T47D (cell line): ENCODE data around the gene TMIE.

Experiments
- DNase-seq, 2 experiments: peaks; one replicate each; pipeline versions ENCODE4 v3.0.0 to v3.0.0-alpha.2; 2011 to 2012; ENCODE audit warnings: low read depth in 1 of 2, low spot score in 1 of 2
- JUND ChIP-seq: IDR thresholded peaks from 2 replicates; pipeline ENCODE4 v1.6.1; 2012; ENCODE audit warnings: low read depth
- in situ Hi-C: cut with HindIII; loops from 2 replicates; pipeline ENCODE4 v1.10.0; 2016; ENCODE audit warnings: low sequenced_read_pairs, low pct_unique_long_range_greater_than_20kb

Gene TMIE

DNA sequence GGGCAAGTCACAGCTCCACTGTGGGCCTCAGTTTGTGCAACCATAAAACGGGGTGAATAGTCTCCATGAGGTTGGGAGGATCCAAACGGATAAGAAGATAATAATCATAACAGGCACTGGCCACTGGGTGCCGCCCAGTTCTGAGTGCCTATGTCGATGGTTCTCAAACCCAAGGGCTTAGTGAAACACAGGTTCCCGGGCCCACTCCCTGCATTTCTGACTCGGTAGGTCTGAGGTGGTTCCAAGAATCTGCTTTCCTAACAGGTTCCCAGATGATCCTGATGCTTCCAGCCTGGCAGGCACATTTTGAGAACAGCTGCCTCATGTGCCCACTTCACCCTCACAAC lies 28.9 kb upstream of the TMIE start:
- TF ChIP-seq JUND, result no peak
- in situ Hi-C loops, result no loop called here
- no peak for DNase-seq

DNA sequence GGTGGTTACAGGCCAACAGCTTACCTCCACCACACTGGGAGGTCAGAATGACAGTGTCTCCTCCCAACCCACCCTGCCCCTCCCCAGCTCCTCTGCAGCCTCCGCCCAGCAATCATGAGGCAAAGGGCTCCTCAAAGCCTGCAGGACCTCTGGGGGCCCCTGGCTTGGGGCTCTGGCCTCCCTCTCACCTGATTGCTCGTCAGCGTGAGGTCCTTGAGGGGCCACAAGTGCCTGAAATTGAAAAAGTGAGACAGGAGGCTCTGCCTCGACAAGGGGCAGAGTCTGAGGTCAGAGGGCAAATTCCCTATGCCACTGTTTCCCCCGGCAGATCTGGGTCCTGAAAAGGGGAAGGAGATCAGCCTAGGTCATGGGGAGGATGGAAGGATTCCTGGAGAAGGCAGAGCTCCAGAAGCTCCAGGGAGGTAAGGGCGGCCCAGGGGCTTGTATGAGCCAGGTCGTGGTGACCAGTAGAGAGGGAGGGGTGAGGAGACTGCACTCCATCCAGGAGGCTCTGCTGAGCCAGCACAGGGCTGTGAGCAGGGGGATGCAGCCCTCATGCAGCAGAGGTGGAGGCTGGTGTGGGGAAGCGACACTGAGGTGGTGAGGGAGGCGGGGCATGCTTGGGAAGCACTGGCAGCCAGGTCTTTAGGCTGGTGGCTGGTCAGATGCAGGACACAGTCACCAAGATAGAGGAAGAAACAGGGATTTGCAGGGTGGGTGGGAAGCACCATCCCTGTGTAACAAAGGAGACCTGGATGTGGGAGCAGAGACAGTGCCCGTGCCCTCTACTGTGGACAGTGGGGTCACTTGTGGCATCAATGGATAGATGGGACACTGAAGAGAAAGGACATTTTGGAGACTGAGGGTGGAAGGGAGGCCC lies 27.8 kb upstream of the TMIE start:
- in situ Hi-C loops, result no loop called here
- no peak for TF ChIP-seq JUND
- DNase-seq, result no peak

DNA sequence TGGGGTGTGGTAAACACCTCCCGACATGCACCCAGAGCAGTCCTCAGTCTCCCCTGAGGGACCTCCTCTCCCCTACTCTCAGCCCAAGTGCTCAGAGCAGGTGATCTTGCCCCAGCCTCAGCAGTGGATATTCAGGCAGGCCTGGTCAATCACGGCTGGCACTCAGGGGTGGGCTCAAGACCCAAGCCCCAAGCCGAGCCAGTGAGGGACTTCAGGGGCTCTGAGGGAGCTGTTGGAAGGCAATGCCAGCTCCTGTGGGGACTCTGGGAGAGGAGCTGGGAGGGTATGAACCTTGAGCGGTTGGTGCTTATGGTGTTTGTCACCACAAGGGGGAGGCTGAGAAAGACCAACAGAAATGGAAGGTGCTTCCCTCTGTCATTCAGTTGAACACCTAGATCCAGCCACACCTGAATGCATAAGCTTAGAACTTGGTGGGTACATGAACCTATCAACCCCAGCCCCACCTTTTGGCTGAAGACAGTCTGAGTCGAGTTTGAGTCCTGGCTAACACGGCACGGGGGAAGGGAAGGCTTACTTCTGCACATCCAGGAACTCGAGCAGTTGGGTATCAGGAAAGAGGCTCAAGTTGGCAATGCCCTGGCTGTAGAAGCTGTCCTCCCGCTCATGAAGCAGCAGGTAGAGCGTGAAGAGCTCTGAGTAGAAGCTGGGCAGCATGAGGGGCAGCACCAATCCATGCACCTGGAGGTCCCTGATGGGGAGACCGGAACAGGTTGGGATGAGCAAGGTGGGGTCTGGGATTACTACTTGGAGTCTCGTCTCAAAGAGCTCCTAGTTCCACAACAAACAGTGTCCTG lies 27.0 kb upstream of the TMIE start:
- no peak for TF ChIP-seq JUND
- in situ Hi-C loops, result no loop called here
- no peak for DNase-seq

DNA sequence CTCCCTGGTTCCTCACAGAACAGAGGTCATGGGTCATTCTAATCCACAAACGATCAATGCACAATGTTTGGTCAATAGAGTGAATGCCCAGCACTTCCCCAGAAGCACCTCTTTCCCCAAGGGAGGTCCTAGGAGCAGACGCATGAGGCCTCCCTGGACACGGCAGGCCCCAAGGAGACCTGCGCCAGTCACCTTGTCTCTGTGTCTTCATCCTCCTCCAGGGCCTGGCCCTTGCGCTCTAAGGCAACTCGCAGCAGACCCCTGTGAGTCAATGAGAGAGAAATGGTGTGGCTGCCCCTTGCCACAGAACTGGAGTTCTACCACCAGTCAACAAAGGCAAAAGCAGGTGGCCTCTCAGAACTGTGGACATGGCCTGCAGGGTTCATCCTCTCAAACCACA lies 25.8 kb upstream of the TMIE start:
- in situ Hi-C loops, result no loop called here

DNA sequence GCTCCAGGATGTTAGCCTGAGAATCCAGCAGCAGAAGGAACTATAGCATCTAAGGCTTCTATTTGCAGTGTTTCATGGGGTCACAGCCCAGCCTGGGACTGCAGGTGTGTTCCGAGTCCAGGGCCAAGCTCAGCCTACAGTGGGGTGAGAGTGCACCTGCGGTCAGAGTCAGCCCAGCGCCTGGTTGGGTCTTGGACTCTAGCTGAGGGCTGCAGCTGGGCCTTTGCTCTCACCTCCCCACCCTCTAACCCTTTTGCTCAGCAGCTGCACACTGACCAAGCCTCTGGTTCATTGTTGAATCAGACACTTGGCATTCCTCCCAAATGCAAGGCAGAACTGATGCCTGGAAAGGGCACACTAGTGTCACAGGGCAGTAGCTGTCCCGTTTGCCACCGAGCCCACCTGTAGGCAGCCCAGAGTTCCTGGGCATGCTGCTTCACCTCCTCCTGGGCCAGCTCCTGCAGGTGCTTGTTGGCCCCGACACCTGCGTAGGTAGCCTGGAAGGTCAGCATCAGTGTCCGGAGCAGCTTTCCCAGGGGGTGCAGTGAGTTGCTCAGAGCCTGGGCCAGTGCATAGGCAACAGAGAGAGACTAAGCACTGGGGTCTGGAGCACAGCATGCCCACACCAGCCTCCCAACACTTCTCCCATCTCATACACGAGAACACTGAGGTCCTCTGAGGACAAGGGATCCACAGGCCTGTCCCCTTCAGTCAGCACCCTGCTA lies 25.2 kb upstream of the TMIE start:
- in situ Hi-C loops, result no loop called here
- DNase-seq, result no peak
- no peak for TF ChIP-seq JUND

More for the DNA sequence above, 25.8 kb upstream of the TMIE start:
- DNase-seq, result no peak
- no peak for TF ChIP-seq JUND

- DNase-seq, result no peak
- TF ChIP-seq JUND, result no peak
- in situ Hi-C loops, result no loop called here
Measured at GRCh38 chr3:46676601-46677410, 24.4 kb upstream of the TMIE start.

- no peak for TF ChIP-seq JUND
- no peak for DNase-seq
Measured at GRCh38 chr3:46677411-46677726, 23.8 kb upstream of the TMIE start.

GRCh38 chr3:46678280-46678679 lies 22.9 kb upstream of the TMIE start:
- TF ChIP-seq JUND, result no peak
- in situ Hi-C loops, result no loop called here
- no peak for DNase-seq

More at GRCh38 chr3:46677411-46677726, 23.8 kb upstream of the TMIE start:
- in situ Hi-C loops, result no loop called here

- DNase-seq, result no peak
- in situ Hi-C loops, result no loop called here
- TF ChIP-seq JUND, result no peak
Measured at GRCh38 chr3:46679681-46680080, 21.5 kb upstream of the TMIE start.

DNA sequence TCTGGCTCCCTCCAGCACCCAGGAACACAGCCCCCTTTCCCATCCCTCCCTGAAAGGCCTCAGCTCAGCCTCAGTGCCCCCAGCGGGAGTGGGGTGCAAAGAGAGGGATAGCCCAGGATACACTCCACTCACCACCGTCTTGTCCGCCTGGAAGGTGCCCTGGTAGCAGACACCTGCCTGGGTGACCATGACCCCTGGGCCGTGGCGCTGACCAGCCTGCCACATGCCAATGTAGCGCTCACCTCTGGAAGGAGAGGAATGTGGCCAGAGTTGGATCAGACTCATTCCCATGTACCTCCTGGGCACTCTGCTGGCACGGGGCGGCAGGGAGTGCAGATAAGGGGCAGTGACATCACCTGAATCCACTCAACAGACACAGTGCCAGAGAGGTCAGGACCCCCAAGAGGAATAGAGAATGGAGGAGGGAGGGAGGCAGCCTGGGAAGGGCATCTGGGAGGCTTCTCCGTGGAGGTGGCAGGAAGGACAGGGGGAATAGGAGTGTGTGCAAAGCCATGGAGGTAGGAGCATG lies 20.8 kb upstream of the TMIE start:
- DNase-seq, result no peak
- no peak for TF ChIP-seq JUND
- in situ Hi-C loops, result no loop called here

GRCh38 chr3:46681387-46681786 lies 19.8 kb upstream of the TMIE start:
- no peak for TF ChIP-seq JUND
- in situ Hi-C loops, result no loop called here
- DNase-seq, result no peak
